ENCODE measurements around the gene EPHB1. TPM values are rescaled to one million over a fixed set of nuclear protein-coding genes. Genes with fewer than 3 reads are reported as not detected.

EPHB1 gene
- total RNA-seq, 2 donors from 2014 or later = 0.68 to 0.71 TPM

DNA sequence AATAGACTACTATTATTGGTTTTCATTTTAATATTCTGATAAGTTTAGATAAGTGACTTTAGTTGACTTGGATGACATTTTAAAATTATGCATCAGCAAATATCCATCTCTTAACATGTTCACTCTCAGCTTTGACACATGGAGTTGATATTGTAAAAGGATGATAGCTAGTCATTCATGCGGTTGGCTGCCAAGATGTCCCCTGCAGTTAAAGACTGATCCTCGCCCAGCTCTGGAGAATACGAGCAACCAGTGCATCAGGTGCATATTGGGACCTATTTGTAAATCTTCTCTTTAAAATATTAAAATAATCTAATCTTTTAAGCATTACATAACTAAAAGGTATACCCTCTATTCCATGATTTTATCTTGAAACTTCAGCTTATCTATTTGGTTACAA lies 41.9 kb downstream of the EPHB1 start:
- Histone ChIP-seq H3K9me3 (no peaks in the 10 kb centered on the region), H3K36me3 (no peaks in the 10 kb centered on the region), H3K4me3 (no peak overlapping the region), H3K4me1 (ENCODE audit: control insufficient read depth in 1 of 2, low read depth in 2 of 2) (no peaks in the 10 kb centered on the region), H3K27ac (no peak overlapping the region), H3K27me3 (replicated peaks; ENCODE audit: insufficient read depth) (no peaks in the 10 kb centered on the region)
- DNase-seq (ENCODE audit: low spot score) (no peak), ATAC-seq (ENCODE audit: insufficient number of reproducible peaks, low FRiP score, low read depth) (no peak)
- TF ChIP-seq, protein P1, sequence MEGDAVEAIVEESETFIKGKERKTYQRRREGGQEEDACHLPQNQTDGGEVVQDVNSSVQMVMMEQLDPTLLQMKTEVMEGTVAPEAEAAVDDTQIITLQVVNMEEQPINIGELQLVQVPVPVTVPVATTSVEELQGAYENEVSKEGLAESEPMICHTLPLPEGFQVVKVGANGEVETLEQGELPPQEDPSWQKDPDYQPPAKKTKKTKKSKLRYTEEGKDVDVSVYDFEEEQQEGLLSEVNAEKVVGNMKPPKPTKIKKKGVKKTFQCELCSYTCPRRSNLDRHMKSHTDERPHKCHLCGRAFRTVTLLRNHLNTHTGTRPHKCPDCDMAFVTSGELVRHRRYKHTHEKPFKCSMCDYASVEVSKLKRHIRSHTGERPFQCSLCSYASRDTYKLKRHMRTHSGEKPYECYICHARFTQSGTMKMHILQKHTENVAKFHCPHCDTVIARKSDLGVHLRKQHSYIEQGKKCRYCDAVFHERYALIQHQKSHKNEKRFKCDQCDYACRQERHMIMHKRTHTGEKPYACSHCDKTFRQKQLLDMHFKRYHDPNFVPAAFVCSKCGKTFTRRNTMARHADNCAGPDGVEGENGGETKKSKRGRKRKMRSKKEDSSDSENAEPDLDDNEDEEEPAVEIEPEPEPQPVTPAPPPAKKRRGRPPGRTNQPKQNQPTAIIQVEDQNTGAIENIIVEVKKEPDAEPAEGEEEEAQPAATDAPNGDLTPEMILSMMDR (IDR thresholded peaks at IDR 0.05) = no peak

DNA sequence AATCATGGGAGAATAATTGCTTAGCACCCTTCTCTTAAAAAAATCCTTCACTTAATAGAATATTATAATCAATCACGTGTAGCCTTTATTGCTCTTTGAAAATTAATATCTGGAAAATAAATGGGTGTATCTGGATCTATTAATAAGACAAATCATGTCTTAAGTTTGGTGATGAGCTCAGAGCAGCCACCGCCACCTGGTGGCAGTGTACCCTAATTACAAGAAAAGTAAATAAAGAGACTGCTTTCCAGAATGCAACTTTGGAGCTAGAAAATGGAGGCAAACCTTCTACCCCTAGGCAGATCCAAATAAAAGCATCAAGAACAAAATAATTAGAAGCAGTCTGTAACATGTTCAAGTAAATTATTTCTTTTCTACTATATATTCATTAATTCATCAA lies 43.5 kb downstream of the EPHB1 start:
- DNase-seq (ENCODE audit: low spot score) (no peak), ATAC-seq (ENCODE audit: insufficient number of reproducible peaks, low FRiP score, low read depth) (no peak)
- TF ChIP-seq, protein P1 (IDR thresholded peaks at IDR 0.05) = no peak
- Histone ChIP-seq H3K27me3 (replicated peaks; ENCODE audit: insufficient read depth) (no peaks in the 10 kb centered on the region), H3K4me1 (ENCODE audit: control insufficient read depth in 1 of 2, low read depth in 2 of 2) (no peaks in the 10 kb centered on the region), H3K27ac (no peak overlapping the region), H3K36me3 (no peaks in the 10 kb centered on the region), H3K9me3 (no peaks in the 10 kb centered on the region), H3K4me3 (no peak overlapping the region)

DNA sequence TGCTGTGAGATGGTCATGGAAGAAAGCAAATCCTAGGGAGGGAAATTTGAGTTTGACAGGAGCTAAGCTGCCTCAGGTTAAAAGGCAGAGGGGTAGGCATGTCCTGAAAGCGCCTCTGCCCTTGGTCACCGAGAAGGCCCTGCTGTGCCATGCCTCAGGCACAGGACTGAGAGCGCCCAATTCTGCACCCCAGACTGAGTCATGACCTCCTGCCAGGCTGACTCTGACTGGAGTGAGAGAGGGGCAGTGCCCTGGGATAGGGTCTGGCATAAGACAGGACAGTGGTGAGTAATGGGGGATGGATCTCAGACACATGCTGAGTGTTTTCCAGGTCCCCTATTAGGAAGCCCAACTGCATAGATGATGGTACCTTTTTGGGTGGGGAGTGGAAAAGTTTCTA lies 44.4 kb downstream of the EPHB1 start:
- no peak overlapping the region for H3K27ac ChIP-seq
- no peaks in the 10 kb centered on the region for H3K36me3 ChIP-seq
- no peaks in the 10 kb centered on the region for H3K9me3 ChIP-seq
- H3K27me3 ChIP-seq (replicated peaks; ENCODE audit: insufficient read depth) = no peaks in the 10 kb centered on the region
- DNase-seq (ENCODE audit: low spot score) (no peak), ATAC-seq (ENCODE audit: insufficient number of reproducible peaks, low FRiP score, low read depth) (no peak)
- no peak overlapping the region for H3K4me3 ChIP-seq
- TF ChIP-seq, protein P1 (IDR thresholded peaks at IDR 0.05) = no peak
- no peaks in the 10 kb centered on the region for H3K4me1 ChIP-seq (ENCODE audit: control insufficient read depth in 1 of 2, low read depth in 2 of 2)

DNA sequence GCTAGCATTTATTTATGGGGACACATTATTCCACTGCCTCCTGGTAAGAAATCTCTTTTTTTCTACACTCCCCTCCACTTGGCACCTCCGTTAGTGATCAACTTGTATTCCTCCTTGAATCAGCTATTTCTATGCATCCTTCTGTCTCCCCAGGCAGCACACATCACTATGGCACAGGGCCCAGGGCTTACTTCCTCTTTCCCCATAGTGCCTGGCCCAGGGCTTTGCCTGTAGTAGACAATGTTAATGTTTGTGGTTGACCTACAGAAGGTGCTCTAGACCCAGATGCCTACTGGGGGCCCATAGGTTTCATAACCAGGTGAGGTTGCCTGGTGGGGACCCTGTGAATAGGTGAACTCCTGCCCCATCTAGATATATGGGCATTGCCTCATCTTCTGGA lies 44.9 kb downstream of the EPHB1 start:
- Histone ChIP-seq H3K27me3 (replicated peaks; ENCODE audit: insufficient read depth) (no peaks in the 10 kb centered on the region), H3K9me3 (no peaks in the 10 kb centered on the region), H3K36me3 (no peaks in the 10 kb centered on the region), H3K4me3 (no peak overlapping the region), H3K27ac (no peak overlapping the region), H3K4me1 (ENCODE audit: control insufficient read depth in 1 of 2, low read depth in 2 of 2) (no peaks in the 10 kb centered on the region)
- TF ChIP-seq, protein P1 (IDR thresholded peaks at IDR 0.05) = no peak
- ATAC-seq (ENCODE audit: insufficient number of reproducible peaks, low FRiP score, low read depth) (no peak), DNase-seq (ENCODE audit: low spot score) (no peak)

DNA sequence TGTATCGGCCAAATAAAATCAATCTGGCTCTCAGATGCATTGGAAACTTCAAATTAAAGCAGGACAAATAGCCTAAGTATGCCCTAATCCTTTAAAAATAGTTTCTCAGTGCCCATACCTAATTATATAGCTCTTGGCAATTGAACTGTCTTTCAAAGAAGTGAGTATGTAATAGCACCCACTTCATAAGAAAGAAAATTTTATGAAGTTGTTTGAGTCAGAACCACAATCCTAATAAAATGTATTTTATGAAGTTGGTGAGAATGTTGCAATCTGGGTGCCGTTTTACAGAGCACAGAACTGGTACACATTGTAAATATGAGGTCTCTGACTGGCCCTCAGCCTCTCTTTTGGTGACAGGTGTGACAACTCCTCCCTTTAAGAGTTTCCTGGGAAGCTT lies 45.4 kb downstream of the EPHB1 start:
- Histone ChIP-seq H3K27ac (no peak overlapping the region), H3K27me3 (replicated peaks; ENCODE audit: insufficient read depth) (no peaks in the 10 kb centered on the region), H3K4me1 (ENCODE audit: control insufficient read depth in 1 of 2, low read depth in 2 of 2) (no peaks in the 10 kb centered on the region), H3K4me3 (no peak overlapping the region), H3K9me3 (no peaks in the 10 kb centered on the region), H3K36me3 (no peaks in the 10 kb centered on the region)
- ATAC-seq (ENCODE audit: insufficient number of reproducible peaks, low FRiP score, low read depth) = no peak
- TF ChIP-seq, protein P1 (IDR thresholded peaks at IDR 0.05) = no peak
- no peak for DNase-seq (ENCODE audit: low spot score)
